T-helper 9 cell (primary cell): Measurements from ENCODE around the gene RAB44.
"Not testable (repeated sequence)": the region's sequence is repeated elsewhere in the genome, so short reads cannot be mapped to it uniquely, and the experiment has no call there.

Experiments used
- DNase-seq: peaks from one replicate; pipeline ENCODE4 v3.0.0-alpha.2; 2020
- total RNA-seq, 2 donors: gene quantifications; one replicate each; lab custom pipeline; 2026; lab: John Stamatoyannopoulos, UW

The RAB44 gene
- total RNA-seq, result 0.42 to 7.2 reads per million in 2 donors

GRCh38 chr6:36697481-36697903 lies at the start of gene RAB44:
TSS of gene RAB44 (plus strand) at chr6:36697826. CDS start at chr6:36704236, 6,410 bp downstream.
- no peak for DNase-seq

- DNase-seq, result no peak
Observed at GRCh38 chr6:36649086-36649485, 48.5 kb upstream of the RAB44 start.

- DNase-seq, result no peak
Observed at GRCh38 chr6:36649701-36650484, 47.7 kb upstream of the RAB44 start.

- no peak for DNase-seq
Observed at GRCh38 chr6:36650848-36651478, 46.7 kb upstream of the RAB44 start.

- no peak for DNase-seq
Observed at GRCh38 chr6:36651659-36652379, 45.8 kb upstream of the RAB44 start.

GRCh38 chr6:36654469-36654868 lies 43.2 kb upstream of the RAB44 start:
- DNase-seq, result not testable (repeated sequence)

GRCh38 chr6:36655085-36655724 lies 42.4 kb upstream of the RAB44 start:
- DNase-seq, result no peak

GRCh38 chr6:36656441-36656840 lies 41.2 kb upstream of the RAB44 start:
- DNase-seq, result no peak

- no peak for DNase-seq
Observed at GRCh38 chr6:36657271-36657670, 40.4 kb upstream of the RAB44 start.

- DNase-seq, result no peak
Observed at GRCh38 chr6:36657942-36658544, 39.6 kb upstream of the RAB44 start.

- no peak for DNase-seq
Observed at GRCh38 chr6:36659271-36659670, 38.4 kb upstream of the RAB44 start.

- no peak for DNase-seq
Observed at GRCh38 chr6:36660771-36661471, 36.7 kb upstream of the RAB44 start.

GRCh38 chr6:36662380-36662779 lies 35.2 kb upstream of the RAB44 start:
- no peak for DNase-seq

GRCh38 chr6:36662827-36663256 lies 34.8 kb upstream of the RAB44 start:
- DNase-seq, result no peak

GRCh38 chr6:36663504-36664446 lies 33.9 kb upstream of the RAB44 start:
- DNase-seq, result no peak

GRCh38 chr6:36665180-36665579 lies 32.4 kb upstream of the RAB44 start:
- no peak for DNase-seq

- DNase-seq, result no peak
Observed at GRCh38 chr6:36666287-36666686, 31.3 kb upstream of the RAB44 start.

GRCh38 chr6:36666826-36667591 lies 30.6 kb upstream of the RAB44 start:
- DNase-seq, result no peak

GRCh38 chr6:36668591-36668990 lies 29.0 kb upstream of the RAB44 start:
- no peak for DNase-seq

GRCh38 chr6:36669002-36669401 lies 28.6 kb upstream of the RAB44 start:
- DNase-seq, result no peak
